GM10266 (cell line): Measurements from ENCODE around the gene CHRNA4.

Source experiments
- DNase-seq: peaks from one replicate; pipeline ENCODE4 v3.0.0; 2012; ENCODE audit errors: extremely low spot score
- CTCF ChIP-seq: IDR thresholded peaks from 2 replicates; pipeline ENCODE4 v1.5.1; 2012; ENCODE audit warnings: mild to moderate bottlenecking, low read depth; ENCODE audit not compliant: control insufficient read depth, insufficient read depth; ENCODE audit errors: missing control alignments

CHRNA4 gene

GRCh38 chr20:63347081-63347741, 13.9 kb downstream of the CHRNA4 start:
- TF ChIP-seq CTCF = no peak
- no peak for DNase-seq

DNA sequence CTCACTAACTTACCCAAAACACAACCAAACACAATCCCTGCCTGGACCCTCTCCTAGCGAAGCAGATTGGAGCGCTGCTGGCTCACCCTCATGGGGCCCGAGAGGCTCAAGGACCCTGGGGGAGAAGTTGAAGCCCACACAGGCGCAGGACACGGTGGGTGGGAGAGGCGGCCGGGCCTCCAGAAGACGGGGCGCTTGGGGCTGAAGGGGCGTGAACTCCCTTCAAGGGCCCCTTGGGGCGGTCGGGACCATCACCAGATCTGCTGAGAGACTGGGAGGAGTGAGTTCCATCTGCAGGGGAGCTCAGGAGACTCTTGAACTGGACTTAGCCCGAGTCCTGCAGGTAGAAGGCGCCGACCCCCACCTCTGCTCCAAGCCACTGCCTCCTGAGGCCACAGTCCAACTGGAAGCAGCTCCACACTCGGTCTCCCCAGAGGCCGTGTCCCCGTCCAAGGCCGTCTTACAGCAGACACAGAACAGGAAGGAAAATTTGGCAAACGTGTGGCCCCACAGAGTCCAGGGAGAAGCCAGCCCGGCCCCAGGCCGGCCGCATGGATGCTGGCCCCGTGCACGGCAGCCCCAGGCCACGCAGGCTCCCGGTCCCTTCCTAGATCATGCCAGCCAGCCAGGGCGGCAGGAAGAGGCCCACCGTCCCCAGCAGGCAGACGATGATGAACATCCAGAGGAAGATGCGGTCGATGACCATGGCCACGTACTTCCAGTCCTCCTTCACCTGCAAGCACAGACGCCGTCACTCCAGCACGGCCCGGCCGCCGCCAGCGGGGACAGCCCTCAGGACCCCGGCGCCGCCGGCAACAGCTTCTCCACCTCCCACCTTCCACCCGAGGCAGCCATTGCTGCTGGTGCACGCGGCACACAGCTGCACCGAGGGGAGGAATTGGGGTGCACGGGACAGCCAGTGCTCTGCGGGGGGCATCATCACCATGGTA, 14.7 kb downstream of the CHRNA4 start:
- no peak for DNase-seq
- TF ChIP-seq CTCF = no peak

DNA sequence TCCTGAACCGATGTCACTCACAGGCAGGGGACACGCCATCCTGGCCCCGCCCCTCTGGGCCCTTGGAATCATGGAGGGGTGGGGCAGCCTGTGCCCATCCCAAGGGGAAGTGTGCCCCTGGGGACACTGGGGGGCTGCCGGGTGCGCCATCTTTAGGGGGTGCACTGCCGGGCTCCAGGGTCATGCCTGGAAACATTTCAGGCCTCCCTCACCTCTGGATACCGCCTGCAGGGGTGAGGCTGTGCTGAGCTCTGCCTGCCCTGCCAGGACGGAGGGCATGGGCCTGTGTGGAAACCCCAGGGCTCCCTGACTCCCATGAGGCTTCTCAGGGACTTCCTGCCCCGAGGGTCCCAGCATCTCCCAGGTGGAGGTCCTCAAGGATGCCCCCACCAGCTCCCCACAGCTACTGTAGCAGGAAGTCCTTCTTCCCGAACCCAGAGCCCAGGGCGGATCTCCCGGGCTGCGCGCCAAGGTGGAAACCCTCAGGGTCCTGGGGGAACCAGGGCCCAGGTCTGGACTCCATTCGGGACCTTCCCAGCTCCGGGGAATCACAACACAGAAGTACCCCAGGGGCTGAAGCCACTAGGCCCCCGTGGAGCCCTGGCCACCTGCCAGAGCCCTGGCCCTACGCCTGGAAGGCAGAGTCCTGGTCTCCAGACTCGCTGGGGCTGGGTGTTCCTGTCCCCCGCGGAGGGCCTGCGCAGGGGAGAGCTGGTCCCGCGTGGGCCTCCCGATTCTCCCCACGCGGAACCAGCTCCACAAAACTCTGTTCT, 15.6 kb downstream of the CHRNA4 start:
- TF ChIP-seq CTCF = no peak
- DNase-seq = no peak

GRCh38 chr20:63344616-63345327, 16.4 kb downstream of the CHRNA4 start:
- TF ChIP-seq CTCF = no peak
- DNase-seq = no peak

DNA sequence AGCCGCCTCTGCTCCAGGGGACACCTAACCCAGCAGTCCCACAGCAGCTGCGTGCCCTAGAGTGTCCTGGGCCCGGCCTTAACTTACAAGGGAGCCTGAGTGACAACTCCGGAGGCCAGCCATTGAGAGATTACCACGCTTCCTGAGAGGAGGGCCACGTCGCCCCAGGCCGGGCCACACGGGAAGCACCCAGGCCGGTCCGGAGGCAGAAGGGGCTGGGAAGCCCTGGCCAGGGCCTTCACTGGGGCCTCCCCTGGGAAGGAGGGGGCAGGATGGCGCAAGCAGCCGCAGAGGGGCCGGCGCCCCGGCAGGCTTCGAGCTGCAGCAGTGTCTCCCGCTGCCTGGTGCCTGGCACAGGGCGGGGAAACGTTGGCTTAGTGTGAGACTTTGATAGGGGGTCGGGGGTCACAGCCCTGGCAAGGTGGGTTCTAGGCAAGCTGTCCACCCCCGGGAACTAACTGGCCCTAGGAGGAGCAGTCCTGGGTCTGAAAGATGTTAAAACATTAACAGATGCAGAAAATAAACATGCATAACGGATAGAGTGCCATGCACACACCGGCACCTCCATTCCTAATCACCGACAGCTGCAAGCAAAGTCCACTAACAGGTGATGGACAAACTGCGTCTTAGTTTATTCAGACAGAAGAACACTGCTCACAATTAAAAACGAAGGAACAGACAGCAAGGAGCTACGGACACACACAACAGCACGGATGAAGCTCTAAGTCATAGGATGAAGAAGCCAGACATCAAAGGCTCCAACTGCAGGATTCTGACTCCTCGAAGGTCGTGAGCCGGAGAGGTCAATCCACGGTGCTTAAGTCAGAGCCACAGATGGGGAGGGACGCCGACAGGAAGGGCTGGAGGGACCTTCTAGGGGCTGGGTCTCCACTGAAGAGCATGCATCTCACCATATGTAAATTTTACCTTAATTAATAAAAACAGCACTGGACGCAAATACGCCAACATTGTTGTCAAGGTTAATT, 17.4 kb downstream of the CHRNA4 start:
- no peak for DNase-seq

More for the DNA sequence above, 17.4 kb downstream of the CHRNA4 start:
- TF ChIP-seq CTCF = no peak
